H1 (cell line): ENCODE measurements around the gene RASSF3. TPM values are rescaled to one million over a fixed set of nuclear protein-coding genes. Genes with fewer than 3 reads are reported as not detected.

ENCODE experiments used
- CTCF ChIA-PET: fragments of 300-600 bp; sonication (Branson Sonifier 250); formaldehyde crosslinking; loops from one replicate; lab custom pipeline; 2021; ENCODE audit not compliant: partially characterized antibody; lab: Charles Lee
- POLR2A ChIA-PET: fragments of 300-600 bp; sonication (Branson Sonifier 250); formaldehyde crosslinking; loops from one replicate; lab custom pipeline; 2021; ENCODE audit warnings: inconsistent platforms; ENCODE audit not compliant: partially characterized antibody; lab: Charles Lee
- DNase-seq, 2 experiments: peaks; one replicate each; pipeline versions ENCODE4 v3.0.0 to v3.0.0-alpha.2; 2010 to 2022; ENCODE audit warnings: low spot score in 2 of 2, low read depth in 1 of 2, mixed read lengths in 1 of 2
- FAIRE-seq: peaks from 2 replicates; lab custom pipeline; 2011; peaks lifted over from hg19 to GRCh38; lab: Jason Lieb, UNC
- H2AFZ ChIP-seq: 2 replicates; pipeline ENCODE4 v1.8.1; 2012; ENCODE audit warnings: low read length, inconsistent platforms
- H2AK5ac ChIP-seq: 2 replicates; pipeline ENCODE4 v1.6.1; 2013; ENCODE audit warnings: low read depth, low read length
- H2BK120ac ChIP-seq: replicated peaks from 2 replicates; pipeline ENCODE3; 2013; ENCODE audit warnings: low read depth, low read length, inconsistent platforms
- H2BK12ac ChIP-seq: 2 replicates; pipeline ENCODE4 v1.6.1; 2013; ENCODE audit warnings: low read depth, low read length
- H2BK15ac ChIP-seq: 2 replicates; pipeline ENCODE4 v1.6.1; 2013; ENCODE audit warnings: low read length
- H2BK20ac ChIP-seq: 2 replicates; pipeline ENCODE4 v1.6.1; 2013; ENCODE audit warnings: low read length
- H2BK5ac ChIP-seq: 2 replicates; pipeline ENCODE4 v1.6.1; 2013; ENCODE audit warnings: low read depth, low read length
- H3K14ac ChIP-seq: 2 replicates; pipeline ENCODE4 v1.6.1; 2013; ENCODE audit warnings: inconsistent platforms; ENCODE audit not compliant: insufficient read length
- H3K18ac ChIP-seq: 2 replicates; pipeline ENCODE4 v1.6.1; 2013; ENCODE audit warnings: low read length; ENCODE audit errors: extremely low read depth
- H3K23ac ChIP-seq: 2 replicates; pipeline ENCODE4 v1.6.1; 2013; ENCODE audit warnings: inconsistent platforms; ENCODE audit not compliant: insufficient read length
- H3K23me2 ChIP-seq: 2 replicates; pipeline ENCODE4 v1.6.1; 2013; ENCODE audit warnings: low read depth, low read length
- H3K27ac ChIP-seq: 2 replicates; pipeline ENCODE4 v1.6.1; 2011; ENCODE audit warnings: low read depth, low read length, inconsistent platforms
- H3K27me3 ChIP-seq, 4 experiments: replicated peaks in 1 of 4; 1 replicate in 1 of 4; 2 replicates in 3 of 4; pipeline versions ENCODE4 v1.6.1 to v1.8.1; 2011 to 2013; ENCODE audit warnings: low read length in 3 of 4, mild to moderate bottlenecking in 3 of 4, inconsistent platforms in 2 of 4, mixed read lengths in 2 of 4, moderate library complexity in 1 of 4; ENCODE audit not compliant: control insufficient read depth in 3 of 4, insufficient read depth in 3 of 4; ENCODE audit errors: extremely low read depth in 1 of 4
- H3K36me3 ChIP-seq, 4 experiments: 2 replicates each; pipeline versions ENCODE4 v1.6.1 to v1.8.1; 2011 to 2013; ENCODE audit warnings: mild to moderate bottlenecking in 4 of 4, low read length in 3 of 4, moderate library complexity in 2 of 4, control low read depth in 1 of 4, inconsistent platforms in 1 of 4; ENCODE audit not compliant: insufficient read depth in 4 of 4, control insufficient read depth in 2 of 4
- H3K4ac ChIP-seq: replicated peaks from 2 replicates; pipeline ENCODE3; 2013; ENCODE audit warnings: low read length, low read depth, mixed read lengths, inconsistent platforms; ENCODE audit not compliant: insufficient read length
- H3K4me1 ChIP-seq, 4 experiments: replicated peaks in 1 of 4; 1 replicate in 1 of 4; 2 replicates in 3 of 4; pipeline versions ENCODE4 v1.6.1 to v1.8.1; 2011 to 2013; ENCODE audit warnings: low read length in 3 of 4, inconsistent platforms in 2 of 4, mixed read lengths in 1 of 4; ENCODE audit not compliant: insufficient read depth in 4 of 4, control insufficient read depth in 3 of 4
- H3K4me2 ChIP-seq, 2 experiments: 2 replicates each; pipeline versions ENCODE4 v1.6.1 to v1.8.1; 2011 to 2013; ENCODE audit warnings: low read depth in 2 of 2, low read length in 2 of 2, control low read depth in 1 of 2, inconsistent platforms in 1 of 2, mild to moderate bottlenecking in 1 of 2; ENCODE audit not compliant: insufficient read depth in 1 of 2
- H3K4me3 ChIP-seq, 4 experiments: fragments of 200-600, 300-600 bp in 1 of 4; sonication (generic), shearing (Covaris generic), sonication (Bioruptor Twin) in 1 of 4; 2 replicates each; pipeline versions ENCODE4 v1.5.1 to v1.8.1; 2011 to 2016; ENCODE audit warnings: low read length in 4 of 4, low read depth in 3 of 4, control low read depth in 2 of 4, inconsistent platforms in 2 of 4, mild to moderate bottlenecking in 2 of 4, mixed read lengths in 1 of 4, moderate library complexity in 1 of 4; ENCODE audit not compliant: insufficient read depth in 2 of 4; ENCODE audit errors: extremely low read depth in 1 of 4
- H3K56ac ChIP-seq: replicated peaks from 2 replicates; pipeline ENCODE3; 2013; ENCODE audit warnings: low read depth, mild to moderate bottlenecking, mixed read lengths, low read length, inconsistent platforms; ENCODE audit not compliant: insufficient read length
- H3K79me1 ChIP-seq: 2 replicates; pipeline ENCODE4 v1.6.1; 2013; ENCODE audit warnings: low read depth, low read length, control low read depth
- H3K79me2 ChIP-seq, 2 experiments: 2 replicates each; pipeline versions ENCODE4 v1.6.1 to v1.8.1; 2012 to 2013; ENCODE audit warnings: low read length in 2 of 2, mild to moderate bottlenecking in 2 of 2, inconsistent platforms in 1 of 2; ENCODE audit not compliant: insufficient read depth in 2 of 2, control insufficient read depth in 1 of 2
- H3K9ac ChIP-seq, 4 experiments: replicated peaks in 1 of 4; 1 replicate in 1 of 4; 2 replicates in 3 of 4; pipeline versions ENCODE4 v1.6.1 to v1.8.1; 2011 to 2013; ENCODE audit warnings: low read depth in 3 of 4, low read length in 3 of 4, control low read depth in 2 of 4, mild to moderate bottlenecking in 2 of 4, moderate library complexity in 2 of 4, inconsistent platforms in 1 of 4; ENCODE audit errors: extremely low read depth in 1 of 4
- H3K9me3 ChIP-seq, 2 experiments: 2 replicates each; pipeline versions ENCODE4 v1.6.1 to v1.8.1; 2012 to 2013; ENCODE audit warnings: mild to moderate bottlenecking in 2 of 2, moderate library complexity in 2 of 2, control low read depth in 1 of 2, inconsistent platforms in 1 of 2, low read depth in 1 of 2, low read length in 1 of 2, mixed read lengths in 1 of 2; ENCODE audit not compliant: insufficient read depth in 2 of 2
- H4K20me1 ChIP-seq, 2 experiments: replicated peaks in 1 of 2; 2 replicates each; pipeline versions ENCODE3 to v1.8.1; 2011 to 2013; ENCODE audit warnings: inconsistent platforms in 2 of 2, low read length in 2 of 2, mild to moderate bottlenecking in 1 of 2; ENCODE audit not compliant: insufficient read depth in 2 of 2, control insufficient read depth in 1 of 2
- H4K5ac ChIP-seq: 2 replicates; pipeline ENCODE4 v1.6.1; 2013; ENCODE audit warnings: low read length, low read depth, mixed read lengths, inconsistent platforms; ENCODE audit not compliant: insufficient read length
- H4K8ac ChIP-seq: 2 replicates; pipeline ENCODE4 v1.8.0; 2013; ENCODE audit warnings: mild to moderate bottlenecking, moderate library complexity, low read length, inconsistent platforms; ENCODE audit not compliant: insufficient read depth; ENCODE audit errors: extremely low read depth
- H4K91ac ChIP-seq: replicated peaks from 2 replicates; pipeline ENCODE3; 2013; ENCODE audit warnings: low read length, mixed read lengths, inconsistent platforms; ENCODE audit not compliant: insufficient read length
- EGR1 ChIP-seq: IDR thresholded peaks from 2 replicates; pipeline ENCODE4 v1.6.1; 2011; ENCODE audit warnings: low read depth, low read length, borderline replicate concordance
- JUN ChIP-seq: IDR thresholded peaks from 2 replicates; pipeline ENCODE4 v1.6.1; 2011; ENCODE audit warnings: low read depth, mild to moderate bottlenecking, improper control_type of control experiment, low read length
- KDM4A ChIP-seq: IDR thresholded peaks from one replicate; pipeline ENCODE4 v1.7.1; 2012; ENCODE audit warnings: low read depth, mild to moderate bottlenecking, moderate library complexity, low read length, inconsistent platforms; ENCODE audit not compliant: severe bottlenecking
- KDM5A ChIP-seq: fragments of 200-600 bp; IDR thresholded peaks from 2 replicates; pipeline ENCODE4 v1.7.1; 2012; ENCODE audit warnings: mild to moderate bottlenecking, low read length, inconsistent platforms, mixed read lengths
- NRF1 ChIP-seq: IDR thresholded peaks from 2 replicates; pipeline ENCODE4 v1.6.1; 2011; ENCODE audit warnings: mild to moderate bottlenecking, low read depth, low read length, improper control_type of control experiment
- PHF8 ChIP-seq: fragments of 200-600 bp; sonication (generic); conservative IDR thresholded peaks from 2 replicates; pipeline ENCODE4 v1.7.1; 2012; ENCODE audit warnings: low read depth, mild to moderate bottlenecking, inconsistent platforms, low read length, moderate library complexity
- POU5F1 ChIP-seq: IDR thresholded peaks from 2 replicates; pipeline ENCODE4 v1.6.1; 2011; ENCODE audit warnings: low read depth, mild to moderate bottlenecking, low read length, moderate library complexity
- RXRA ChIP-seq: IDR thresholded peaks from 2 replicates; pipeline ENCODE4 v1.6.1; 2011; ENCODE audit warnings: low read depth, mild to moderate bottlenecking, low read length, moderate library complexity; ENCODE audit not compliant: insufficient read depth
- TAF1 ChIP-seq: IDR thresholded peaks from 2 replicates; pipeline ENCODE4 v1.6.1; 2011; ENCODE audit warnings: mild to moderate bottlenecking, low read depth, low read length
- YY1 ChIP-seq: IDR thresholded peaks from 2 replicates; pipeline ENCODE4 v1.6.1; 2011; ENCODE audit warnings: low read depth, mild to moderate bottlenecking, low read length
- WGBS, 2 experiments: shearing (Covaris generic) in 1 of 2; methylation state at CpG; one replicate each; pipeline versions ENCODE4 v1.1.6 to v1.1.7; 2013 to 2015; ENCODE audit warnings: low lambda C conversion rate in 2 of 2, mixed read lengths in 2 of 2, inconsistent platforms in 1 of 2, low coverage in 1 of 2, missing lambda C conversion rate in 1 of 2; ENCODE audit not compliant: insufficient replicate concordance in 2 of 2, insufficient coverage in 1 of 2, insufficient read length in 1 of 2; ENCODE audit errors: extremely low coverage in 1 of 2, missing lambda C conversion rate in 1 of 2; 5-methylcytosine and 5-hydroxymethylcytosine counted together
- polyA plus RNA-seq, 7 experiments: library from polyadenylated mRNA; depleted of rRNA in 3 of 7; stranded (reverse) in 5 of 7; unstranded in 2 of 7; fragments of >200 nt in 5 of 7; fragments of 200-250 nt in 2 of 7; gene quantifications; 1 replicate in 5 of 7; 2 replicates in 1 of 7; 4 replicates in 1 of 7; pipeline versions ENCODE4 v1.2.1 to v1.2.3, GENCODE V29; 2011 to 2013; ENCODE audit warnings: missing spikeins in 2 of 7, mixed read lengths in 2 of 7
- total RNA-seq: library from RNA; stranded (reverse); fragmentation: NEBNext Ultra II Directional; extraction: Animal tissue kit (Norgen Biotek cat#: 25700); gene quantifications from 2 replicates; pipeline ENCODE4 v1.2.1, GENCODE V29; 2021

The RASSF3 gene
- total and polyA plus RNA-seq, 2 of the 8 experiments (the other 6 are each of a cell fraction or from before 2014, with no cell fraction given), result 19.1 to 64.3 TPM

GRCh38 chr12:64656429-64656828, 46.1 kb downstream of the RASSF3 start:
- ChIA-PET CTCF (no interaction called here), POLR2A (no interaction called here)
- no peak for DNase-seq
- H4K91ac ChIP-seq, result no peak overlapping the region
- no peak overlapping the region for H2AFZ ChIP-seq
- H3K4ac ChIP-seq, result no peak overlapping the region
- H3K79me2 ChIP-seq, result peaks cover 8 to 84% of the 10 kb centered on the region in 2 experiments
- no peak overlapping the region for H4K5ac ChIP-seq
- no peaks in the 10 kb centered on the region for H3K36me3 ChIP-seq
- 83% methylated on average over 1 of the region's 1 CpG; no CpG with 5 or more reads in 1 of the 2 experiments for WGBS, 2 experiments
- H3K23ac ChIP-seq, result no peak overlapping the region
- no peak overlapping the region for H3K4me3 ChIP-seq
- H2BK120ac ChIP-seq, result no peak overlapping the region
- 0 out of 7 replicates have a peak, but pooled peaks cover 0 to 2% (median 0%) of the 10 kb centered on the region in 4 experiments for H3K4me1 ChIP-seq
- no peak overlapping the region for H3K18ac ChIP-seq
- H2BK5ac ChIP-seq, result no peak overlapping the region
- H3K56ac ChIP-seq, result no peak overlapping the region
- H3K23me2 ChIP-seq, result no peaks in the 10 kb centered on the region
- H2BK20ac ChIP-seq, result no peak overlapping the region
- no peak overlapping the region for H2AK5ac ChIP-seq
- no peak overlapping the region for H3K4me2 ChIP-seq
- no peak overlapping the region for H2BK15ac ChIP-seq
- peaks cover 2% of the 10 kb centered on the region in 2 experiments for H4K20me1 ChIP-seq
- H2BK12ac ChIP-seq, result no peak overlapping the region
- H3K79me1 ChIP-seq, result peaks cover 7% of the 10 kb centered on the region; the same call in 1 of the 2 replicates
- no peak overlapping the region for H4K8ac ChIP-seq
- H3K27ac ChIP-seq, result no peak overlapping the region
- H3K9me3 ChIP-seq, result no peaks in the 10 kb centered on the region
- no peaks in the 10 kb centered on the region for H3K27me3 ChIP-seq
- H3K14ac ChIP-seq, result no peak overlapping the region
- no peak for FAIRE-seq
- no peak overlapping the region for H3K9ac ChIP-seq
- TF ChIP-seq POU5F1 (no peak), PHF8 (no peak), TAF1 (no peak), NRF1 (no peak), KDM4A (no peak), EGR1 (no peak), JUN (no peak), RXRA (no peak), KDM5A (no peak), YY1 (no peak)
